Right cardiac atrium (tissue), 5 donors: ENCODE data around the gene IL4. TPM values are rescaled to one million over a fixed set of nuclear protein-coding genes. Genes with fewer than 3 reads are reported as not detected.

Source experiments
- ATAC-seq, 2 donors: fragments of 200-7000 bp; cut with Tn5 transposase; one replicate each; pipeline versions ENCODE4 v1.8.0 to v1.9.1; 2020; ENCODE audit warnings: moderate library complexity in 2 of 2, mild to moderate bottlenecking in 1 of 2
- DNase-seq, 3 donors: peaks; one replicate each; pipeline ENCODE4 v3.0.0-alpha.2; 2020
- H3K27ac ChIP-seq: one replicate; pipeline ENCODE4 v1.5.1; 2013; ENCODE audit warnings: mild to moderate bottlenecking, low read length, control low read depth, moderate library complexity
- H3K27me3 ChIP-seq: one replicate; pipeline ENCODE4 v1.6.1; 2013; ENCODE audit not compliant: control insufficient read depth, insufficient read depth
- H3K4me1 ChIP-seq: one replicate; pipeline ENCODE4 v1.6.1; 2013; ENCODE audit warnings: low read length; ENCODE audit not compliant: control insufficient read depth, insufficient read depth
- H3K4me3 ChIP-seq: one replicate; pipeline ENCODE4 v1.5.1; 2013; ENCODE audit warnings: low read length, control low read depth
- H3K9me3 ChIP-seq: one replicate; pipeline ENCODE4 v1.6.1; 2013; ENCODE audit warnings: low read length; ENCODE audit not compliant: control insufficient read depth
- WGBS: extraction: QIAGEN DNeasy Blood & Tissue Kit; methylation state at CpG from one replicate; pipeline ENCODE4 v1.1.7; 2013; 5-methylcytosine and 5-hydroxymethylcytosine counted together
- intact Hi-C, 4 donors: fragments of 100-400 bp; cut with DNase I; formaldehyde crosslinking; loops; one replicate each; pipeline versions ENCODE4 v1.11.0 to v1.14.0; 2022 to 2023
- polyA plus RNA-seq: library from polyadenylated mRNA; stranded (reverse); fragments of 200-250 nt; gene quantifications from one replicate; pipeline ENCODE4 v1.2.3, GENCODE V29; 2013
- total RNA-seq, 4 donors: library from RNA; stranded (reverse); fragmentation: NEBNext Ultra II Directional; extraction: Animal tissue kit (Norgen Biotek cat#: 25700); gene quantifications; one replicate each; pipeline ENCODE4 v1.2.1, GENCODE V29; 2021
- donor health status: healthy with polysubstance abuse.
- donor health status: DM: no; HTN: yes; CAD: no.
- donor health status: DM: no; HTN: no; CAD: no.
- donor health status: DM: no; HTN: yes; CAD: no; lungs with severe emphysema.
- donor health status: DM: yes; HTN: yes; CAD: no.

IL4 gene
- total and polyA plus RNA-seq, 5 donors, result not detected

- no peak for DNase-seq
- intact Hi-C loops, result no loop called here
- ATAC-seq, result no peak
These were observed 29.6 kb upstream of the IL4 start for GRCh38 chr5:132644177-132644576.

GRCh38 chr5:132646583-132647266 lies 27.1 kb upstream of the IL4 start:
- ATAC-seq (no peak), DNase-seq (no peak)
- 94% methylated on average over 11 of the region's 11 CpGs for WGBS
- no peaks in the 10 kb centered on the region for H3K27me3 ChIP-seq
- intact Hi-C loops, result no loop called here
- no peaks in the 10 kb centered on the region for H3K4me1 ChIP-seq
- no peaks in the 10 kb centered on the region for H3K9me3 ChIP-seq
- no peak overlapping the region for H3K4me3 ChIP-seq
- H3K27ac ChIP-seq, result no peak overlapping the region

More at GRCh38 chr5:132644177-132644576, 29.6 kb upstream of the IL4 start:
- no peak overlapping the region for H3K4me3 ChIP-seq
- no peaks in the 10 kb centered on the region for H3K4me1 ChIP-seq
- no peaks in the 10 kb centered on the region for H3K9me3 ChIP-seq
- no peak overlapping the region for H3K27ac ChIP-seq
- no peaks in the 10 kb centered on the region for H3K27me3 ChIP-seq

GRCh38 chr5:132647473-132647872 lies 26.3 kb upstream of the IL4 start:
- Histone ChIP-seq H3K4me1 (no peaks in the 10 kb centered on the region), H3K27me3 (no peaks in the 10 kb centered on the region), H3K4me3 (no peak overlapping the region), H3K9me3 (no peaks in the 10 kb centered on the region), H3K27ac (no peak overlapping the region)
- 96% methylated on average over 2 of the region's 2 CpGs for WGBS
- intact Hi-C loops, result no loop called here
- ATAC-seq (no peak), DNase-seq (no peak)

GRCh38 chr5:132648355-132648754 lies 25.4 kb upstream of the IL4 start:
- H3K4me1 ChIP-seq, result no peaks in the 10 kb centered on the region
- H3K27me3 ChIP-seq, result no peaks in the 10 kb centered on the region
- 97% methylated on average over 1 of the region's 1 CpG for WGBS
- no peak for DNase-seq
- H3K9me3 ChIP-seq, result no peaks in the 10 kb centered on the region
- no peak for ATAC-seq
- no peak overlapping the region for H3K27ac ChIP-seq
- H3K4me3 ChIP-seq, result no peak overlapping the region
- intact Hi-C loops, result no loop called here

GRCh38 chr5:132651838-132652469 lies 21.8 kb upstream of the IL4 start:
- H3K4me1 ChIP-seq, result no peaks in the 10 kb centered on the region
- intact Hi-C loops, result no loop called here
- H3K27me3 ChIP-seq, result no peaks in the 10 kb centered on the region
- no peak for DNase-seq
- H3K9me3 ChIP-seq, result no peaks in the 10 kb centered on the region
- no peak overlapping the region for H3K27ac ChIP-seq
- H3K4me3 ChIP-seq, result no peak overlapping the region
- no peak for ATAC-seq
- WGBS, result 86% methylated on average over 4 of the region's 4 CpGs

- Histone ChIP-seq H3K27ac (no peak overlapping the region), H3K27me3 (no peaks in the 10 kb centered on the region), H3K4me1 (no peaks in the 10 kb centered on the region), H3K9me3 (no peaks in the 10 kb centered on the region), H3K4me3 (no peak overlapping the region)
- WGBS, result 29% methylated on average over 7 of the region's 7 CpGs
- intact Hi-C loops, result no loop called here
- DNase-seq (no peak), ATAC-seq (no peak)
These were observed 20.1 kb upstream of the IL4 start for GRCh38 chr5:132653716-132654115.

- intact Hi-C loops, result no loop called here
These were observed 17.7 kb upstream of the IL4 start for GRCh38 chr5:132655821-132656773.

GRCh38 chr5:132656774-132657355 lies 16.9 kb upstream of the IL4 start:
- peak in 1 of 3 donors; percentile 20 for DNase-seq
- Histone ChIP-seq H3K27ac (no peak overlapping the region), H3K4me1 (no peaks in the 10 kb centered on the region), H3K4me3 (no peak overlapping the region), H3K9me3 (no peaks in the 10 kb centered on the region), H3K27me3 (no peaks in the 10 kb centered on the region)
- intact Hi-C loops, result no loop called here
- ATAC-seq, result peak; percentile 16 to 20
- WGBS, result 60% methylated on average over 12 of the region's 12 CpGs

More at GRCh38 chr5:132655821-132656773, 17.7 kb upstream of the IL4 start:
- Histone ChIP-seq H3K27me3 (no peaks in the 10 kb centered on the region), H3K4me1 (no peaks in the 10 kb centered on the region), H3K27ac (no peak overlapping the region), H3K9me3 (no peaks in the 10 kb centered on the region), H3K4me3 (peak overlapping the region; percentile 39)
- 3% methylated on average over 92 of the region's 92 CpGs for WGBS
- peak; percentile 23 to 39 for ATAC-seq
- peak in 1 of 3 donors; percentile 54 for DNase-seq

GRCh38 chr5:132657676-132658380 lies 16.0 kb upstream of the IL4 start, which contains the start of gene IL13:
IL13 (plus strand) TSS chr5:132658173; CDS start chr5:132658187, 14 bp downstream.
- no peak within 1 kb of the TSS for H3K27ac ChIP-seq
- WGBS, result 97% methylated on average over 12 of the region's 12 CpGs
- no peaks in the 10 kb centered on the region for H3K9me3 ChIP-seq
- H3K4me3 ChIP-seq, result no peak within 1 kb of the TSS
- no peaks in the 10 kb centered on the region for H3K27me3 ChIP-seq
- DNase-seq (no peak), ATAC-seq (no peak)
- intact Hi-C loops, result no loop called here
- no peaks in the 10 kb centered on the region for H3K4me1 ChIP-seq
